NCI-H748 (cell line): ENCODE results near the gene ABHD1.

Experiments used
- DNase-seq: peaks from one replicate; lab custom pipeline; 2025; ENCODE audit not compliant: unreplicated experiment; lab: John Stamatoyannopoulos, UW

ABHD1 gene

GRCh38 chr2:27086724-27087593 is 36.7 kb upstream of the ABHD1 start, which contains the start of gene KHK:
Gene KHK (plus strand): TSS chr2:27086772. CDS start chr2:27087260, 488 bp downstream.
- DNase-seq: peak; percentile 84

- DNase-seq: no peak
Observed at GRCh38 chr2:27087823-27088410, 35.7 kb upstream of the ABHD1 start.

DNA sequence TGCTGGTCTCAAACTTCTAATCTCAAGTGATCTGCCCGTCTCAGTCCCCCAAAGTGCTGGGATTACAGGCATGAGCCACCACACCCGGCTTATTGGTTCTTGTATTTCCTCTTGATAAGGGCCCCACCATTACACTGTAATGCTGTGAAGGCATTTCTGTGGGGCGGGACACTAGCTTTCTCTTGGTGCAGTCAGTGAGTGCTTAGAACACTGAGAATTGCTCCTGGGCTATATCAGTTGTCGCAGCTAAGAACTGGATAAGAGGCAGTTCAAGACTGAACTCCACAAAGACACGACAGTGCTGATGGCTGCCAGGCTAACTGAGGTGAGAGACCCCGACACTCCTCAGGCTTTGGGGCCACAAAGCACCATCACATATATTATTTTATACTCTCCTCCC is 35.0 kb upstream of the ABHD1 start:
- no peak for DNase-seq

GRCh38 chr2:27089111-27089954 is 34.3 kb upstream of the ABHD1 start:
- no peak for DNase-seq

DNA sequence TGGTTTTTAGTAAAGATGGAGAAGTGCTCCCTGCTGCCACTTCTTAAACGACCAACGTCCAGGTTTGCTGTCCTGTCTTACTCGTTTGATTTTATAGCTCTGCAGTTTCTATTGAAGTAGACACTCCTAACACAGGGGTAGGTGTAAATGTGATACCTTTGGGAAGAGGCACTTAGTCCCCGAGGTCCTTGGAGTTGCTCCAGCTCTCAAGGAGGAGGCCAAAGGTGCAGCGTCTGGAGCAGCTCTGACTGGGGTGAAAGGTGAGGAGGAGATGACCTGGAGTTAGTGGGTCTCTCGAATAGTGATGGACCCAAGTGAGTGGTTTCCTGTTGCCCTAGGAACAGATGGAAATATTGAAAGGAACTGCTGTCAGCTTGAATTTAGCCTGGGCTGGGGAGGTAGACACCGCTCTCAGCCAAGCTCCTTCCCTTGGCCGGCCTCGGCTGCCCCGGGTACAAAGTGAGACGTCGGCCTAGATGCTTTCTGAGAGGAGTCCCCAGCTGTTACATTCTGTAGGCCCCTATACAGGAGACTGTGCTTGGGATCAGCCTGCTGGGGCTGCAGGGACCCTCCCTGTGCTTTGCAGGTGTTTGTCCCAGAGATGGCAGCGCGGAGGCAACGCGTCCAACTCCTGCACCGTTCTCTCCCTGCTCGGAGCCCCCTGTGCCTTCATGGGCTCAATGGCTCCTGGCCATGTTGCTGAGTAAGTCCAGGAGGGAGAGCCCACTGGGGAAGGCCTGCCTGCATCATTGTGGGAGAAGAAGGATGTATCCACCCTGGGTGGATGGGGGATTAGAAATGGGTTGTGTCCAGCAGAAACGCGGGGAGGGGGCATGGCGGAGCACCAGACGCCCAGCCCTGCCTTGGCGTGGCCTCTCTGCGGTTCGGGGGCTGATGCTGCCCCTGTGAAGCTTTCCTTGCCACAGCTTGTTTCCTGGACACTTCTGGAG is 31.6 kb upstream of the ABHD1 start:
- no peak for DNase-seq

DNA sequence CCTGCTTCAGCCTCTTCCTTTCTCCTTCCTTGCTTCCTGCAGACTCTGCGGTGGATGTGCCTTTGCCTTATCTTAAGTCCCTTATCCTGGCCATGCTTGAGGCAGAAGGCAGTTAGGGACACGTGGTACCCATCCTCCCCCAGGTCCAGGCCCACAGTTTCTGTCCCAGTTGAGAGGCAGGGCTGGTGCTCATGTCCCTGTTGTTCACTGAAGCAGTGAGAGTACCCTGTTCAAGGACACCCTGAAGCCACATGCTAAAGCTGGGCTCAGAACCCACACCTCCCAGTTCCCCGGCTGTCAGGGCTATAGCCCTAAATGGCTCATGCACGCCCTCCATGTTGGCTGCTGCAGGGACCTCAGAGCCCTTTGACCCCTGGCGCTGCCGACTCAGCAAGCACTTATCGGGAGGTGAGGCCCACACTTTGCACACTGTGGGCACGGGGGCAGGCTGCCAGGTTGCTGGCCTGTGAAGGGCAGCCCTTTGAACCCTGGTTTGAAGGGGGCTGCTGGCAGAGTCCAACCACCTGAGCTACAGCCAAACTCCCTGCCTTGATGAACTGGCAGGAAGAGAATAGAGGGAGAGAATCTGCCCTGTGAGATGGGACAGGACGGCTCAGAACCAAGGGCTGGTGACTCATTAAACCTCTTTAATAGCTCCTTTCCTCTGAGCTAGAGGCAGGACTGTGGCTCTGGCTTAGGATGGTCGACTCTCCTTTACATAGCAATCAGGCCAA is 30.8 kb upstream of the ABHD1 start:
- DNase-seq: no peak

GRCh38 chr2:27093430-27094352 is 29.9 kb upstream of the ABHD1 start:
- no peak for DNase-seq

DNA sequence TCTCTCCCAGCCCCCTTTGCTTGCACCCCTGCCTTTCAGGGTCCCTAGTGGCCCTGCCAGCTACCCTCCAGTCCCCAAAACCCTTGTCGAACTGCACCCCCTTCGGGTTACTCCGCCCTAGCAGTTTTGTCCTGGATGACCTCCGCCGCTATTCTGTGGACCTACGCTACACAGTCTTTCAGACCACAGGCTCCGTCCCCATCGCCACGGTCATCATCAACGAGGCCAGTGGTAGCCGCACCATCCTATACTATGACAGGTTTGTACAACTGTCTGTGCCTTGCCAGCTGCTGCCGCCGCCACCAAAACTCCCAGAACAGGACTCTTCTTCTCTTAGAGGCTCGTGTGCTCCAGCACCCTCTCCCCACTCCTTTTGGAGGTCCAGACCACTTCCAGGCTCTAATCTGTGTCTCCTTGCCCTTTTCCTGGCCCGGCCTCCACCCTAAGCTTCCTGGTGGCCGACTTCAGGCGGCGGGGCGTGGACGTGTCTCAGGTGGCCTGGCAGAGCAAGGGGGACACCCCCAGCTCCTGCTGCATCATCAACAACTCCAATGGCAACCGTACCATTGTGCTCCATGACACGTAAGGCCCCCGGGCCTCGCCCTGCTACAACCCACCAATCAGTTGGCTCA is 29.1 kb upstream of the ABHD1 start:
- no peak for DNase-seq

GRCh38 chr2:27095427-27095744 is 28.2 kb upstream of the ABHD1 start:
- no peak for DNase-seq

- peak; percentile 52 for DNase-seq
Observed at GRCh38 chr2:27095745-27096651, 27.6 kb upstream of the ABHD1 start.

GRCh38 chr2:27096748-27097297 is 26.8 kb upstream of the ABHD1 start:
- DNase-seq: no peak

DNA sequence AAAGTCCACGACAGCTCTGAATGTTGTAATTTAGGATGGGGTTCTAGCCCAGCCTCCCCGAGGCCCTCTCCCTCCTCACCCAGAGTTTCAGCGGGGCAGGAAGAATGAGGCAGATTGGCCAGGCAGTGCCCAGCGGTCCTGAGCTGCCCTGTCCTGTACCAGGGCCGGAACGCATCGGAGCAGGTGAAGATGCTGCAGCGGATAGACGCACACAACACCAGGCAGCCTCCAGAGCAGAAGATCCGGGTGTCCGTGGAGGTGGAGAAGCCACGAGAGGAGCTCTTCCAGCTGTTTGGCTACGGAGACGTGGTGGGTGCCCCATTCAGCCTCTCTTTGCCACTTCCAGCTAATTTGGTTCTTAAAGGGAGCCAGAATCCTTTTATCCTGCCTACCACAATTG is 26.3 kb upstream of the ABHD1 start:
- no peak for DNase-seq

DNA sequence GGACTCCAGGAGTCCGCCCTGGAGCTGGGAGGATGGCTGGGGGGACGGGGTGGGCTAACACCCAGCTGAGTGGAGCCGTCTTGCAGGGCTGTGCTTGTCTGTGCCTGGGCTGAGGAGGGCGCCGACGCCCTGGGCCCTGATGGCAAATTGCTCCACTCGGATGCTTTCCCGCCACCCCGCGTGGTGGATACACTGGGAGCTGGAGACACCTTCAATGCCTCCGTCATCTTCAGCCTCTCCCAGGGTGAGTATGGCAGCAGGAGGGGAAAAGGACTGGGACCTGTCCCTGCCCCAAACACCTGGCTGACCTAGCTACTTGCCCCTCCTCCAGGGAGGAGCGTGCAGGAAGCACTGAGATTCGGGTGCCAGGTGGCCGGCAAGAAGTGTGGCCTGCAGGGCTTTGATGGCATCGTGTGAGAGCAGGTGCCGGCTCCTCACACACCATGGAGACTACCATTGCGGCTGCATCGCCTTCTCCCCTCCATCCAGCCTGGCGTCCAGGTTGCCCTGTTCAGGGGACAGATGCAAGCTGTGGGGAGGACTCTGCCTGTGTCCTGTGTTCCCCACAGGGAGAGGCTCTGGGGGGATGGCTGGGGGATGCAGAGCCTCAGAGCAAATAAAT is 24.2 kb upstream of the ABHD1 start:
- no peak for DNase-seq

DNA sequence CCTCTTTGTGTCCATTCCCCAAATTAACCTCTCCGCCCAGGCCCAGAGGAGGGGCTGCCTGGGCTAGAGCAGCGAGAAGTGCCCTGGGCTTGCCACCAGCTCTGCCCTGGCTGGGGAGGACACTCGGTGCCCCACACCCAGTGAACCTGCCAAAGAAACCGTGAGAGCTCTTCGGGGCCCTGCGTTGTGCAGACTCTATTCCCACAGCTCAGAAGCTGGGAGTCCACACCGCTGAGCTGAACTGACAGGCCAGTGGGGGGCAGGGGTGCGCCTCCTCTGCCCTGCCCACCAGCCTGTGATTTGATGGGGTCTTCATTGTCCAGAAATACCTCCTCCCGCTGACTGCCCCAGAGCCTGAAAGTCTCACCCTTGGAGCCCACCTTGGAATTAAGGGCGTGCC is 23.6 kb upstream of the ABHD1 start:
- DNase-seq: no peak

GRCh38 chr2:27102329-27102728 is 21.3 kb upstream of the ABHD1 start:
- DNase-seq: no peak

- DNase-seq: no peak
Observed at GRCh38 chr2:27105981-27106380, 17.6 kb upstream of the ABHD1 start.

- no peak for DNase-seq
Observed at GRCh38 chr2:27108221-27108620, 15.4 kb upstream of the ABHD1 start.
